ENCODE measurements around the gene RNU1-3.
"Not testable (repeated sequence)": the region's sequence is repeated elsewhere in the genome, so short reads cannot be mapped to it uniquely, and the experiment has no call there.

The RNU1-3 gene

DNA sequence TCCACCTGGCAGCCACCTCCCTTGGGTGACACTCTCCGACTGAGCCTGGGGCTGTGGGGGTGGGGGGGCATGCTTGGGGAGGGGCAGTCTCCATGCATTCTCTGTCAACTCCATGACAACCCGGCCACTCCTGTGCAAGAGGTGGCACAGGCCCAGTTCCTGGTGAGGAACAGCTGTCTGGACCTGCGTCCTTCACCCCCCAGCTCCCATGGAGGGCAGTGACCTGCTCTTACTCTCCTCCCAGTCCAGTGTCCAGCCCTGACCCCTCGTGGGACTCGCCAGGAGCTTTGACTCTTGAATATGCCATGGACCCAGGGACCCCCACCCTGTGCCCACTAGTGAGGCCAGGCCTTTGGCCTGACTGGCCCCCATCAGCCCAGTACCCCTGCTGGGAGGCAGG is 35.5 kb upstream of the RNU1-3 start:
- not testable (repeated sequence) for H3K27ac ChIP-seq (ENCODE audit: low read depth, low read length, poor library complexity, severe bottlenecking); H2AFZ ChIP-seq (ENCODE audit: low read length); H3K9me2 ChIP-seq (ENCODE audit: low read depth, low read length); H3K79me2 ChIP-seq (ENCODE audit: insufficient read depth, low read length); H3K4me3 ChIP-seq (ENCODE audit: low read depth, low read length, poor library complexity, severe bottlenecking); H3K9me3 ChIP-seq (ENCODE audit: low read length); H3K36me3 ChIP-seq (ENCODE audit: insufficient read depth, low read length); H3F3A ChIP-seq (ENCODE audit: insufficient read depth, low read length); H3K9ac ChIP-seq (ENCODE audit: low read length); H3K4me1 ChIP-seq (ENCODE audit: insufficient read depth, low read length, severe bottlenecking); H4K20me1 ChIP-seq (ENCODE audit: insufficient read depth, low read length); H3K27me3 ChIP-seq (ENCODE audit: insufficient read depth, low read length); H3K4me2 ChIP-seq (ENCODE audit: low read length)

DNA sequence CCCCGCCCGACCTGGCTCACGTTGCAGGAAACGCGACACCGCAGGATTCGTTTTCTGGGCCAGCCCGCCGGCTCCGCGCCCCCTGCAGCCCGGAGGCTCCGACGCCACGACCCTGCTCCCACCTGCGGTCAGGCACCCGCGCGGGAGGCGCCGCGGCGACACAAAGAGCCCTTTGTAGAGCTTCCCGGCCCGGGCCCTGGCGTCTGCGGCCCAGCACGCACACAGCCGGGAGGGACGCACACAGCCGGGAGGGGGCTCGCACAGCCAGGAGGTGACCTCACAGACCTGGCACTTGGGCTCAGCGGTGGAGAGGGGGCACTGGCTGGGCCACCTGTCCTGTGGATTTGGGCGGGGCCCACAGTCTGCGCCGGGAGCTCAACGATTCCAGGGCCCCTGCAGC is 34.4 kb upstream of the RNU1-3 start:
- H3K36me3 ChIP-seq (ENCODE audit: insufficient read depth, low read length); H3F3A ChIP-seq (ENCODE audit: insufficient read depth, low read length); H3K4me3 ChIP-seq (ENCODE audit: low read depth, low read length, poor library complexity, severe bottlenecking); H3K27me3 ChIP-seq (ENCODE audit: insufficient read depth, low read length); H3K9me2 ChIP-seq (ENCODE audit: low read depth, low read length); H2AFZ ChIP-seq (ENCODE audit: low read length); H3K79me2 ChIP-seq (ENCODE audit: insufficient read depth, low read length); H3K9ac ChIP-seq (ENCODE audit: low read length); H3K4me2 ChIP-seq (ENCODE audit: low read length); H4K20me1 ChIP-seq (ENCODE audit: insufficient read depth, low read length); H3K4me1 ChIP-seq (ENCODE audit: insufficient read depth, low read length, severe bottlenecking); H3K9me3 ChIP-seq (ENCODE audit: low read length); H3K27ac ChIP-seq (ENCODE audit: low read depth, low read length, poor library complexity, severe bottlenecking): not testable (repeated sequence)

DNA sequence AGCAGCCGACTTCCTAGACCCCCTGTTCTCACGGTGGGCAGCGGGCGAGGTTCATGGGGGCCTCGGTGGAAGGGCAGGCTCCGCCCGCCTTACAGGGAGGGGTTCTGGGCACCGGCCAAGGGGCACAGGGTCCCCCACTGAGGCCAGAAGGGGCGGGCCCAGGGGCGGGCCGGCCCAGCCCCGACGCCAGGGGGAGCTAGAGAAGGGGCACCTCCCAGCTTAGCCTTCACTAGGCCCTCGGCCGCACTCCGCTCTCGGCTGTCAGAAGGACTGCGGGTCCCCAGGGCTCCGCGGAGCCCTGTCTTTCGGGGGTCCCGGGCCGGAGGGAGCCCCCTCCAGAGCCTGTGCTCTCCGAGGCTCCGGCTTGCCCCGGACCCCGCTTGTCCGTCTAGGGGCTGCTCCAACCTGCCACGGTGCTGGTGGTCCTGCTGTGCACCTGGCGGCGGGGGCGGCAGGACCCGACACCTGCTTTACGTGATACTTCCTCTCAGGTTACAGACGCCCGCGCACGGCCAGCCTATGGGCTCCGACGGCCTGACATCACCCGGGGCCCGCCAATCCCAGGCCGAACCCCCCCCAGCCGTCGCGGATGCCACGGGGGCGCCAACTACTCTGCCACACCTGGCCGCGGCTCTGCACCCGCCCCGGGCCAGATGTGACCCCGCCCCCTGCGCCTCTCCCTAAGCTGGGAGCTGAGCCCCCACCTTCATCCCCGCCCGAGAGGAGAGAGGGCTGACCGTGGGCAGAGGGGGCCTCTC is 33.6 kb upstream of the RNU1-3 start:
- H2AFZ ChIP-seq (ENCODE audit: low read length); H3K27ac ChIP-seq (ENCODE audit: low read depth, low read length, poor library complexity, severe bottlenecking); H4K20me1 ChIP-seq (ENCODE audit: insufficient read depth, low read length); H3K4me2 ChIP-seq (ENCODE audit: low read length); H3K9me3 ChIP-seq (ENCODE audit: low read length); H3F3A ChIP-seq (ENCODE audit: insufficient read depth, low read length); H3K9ac ChIP-seq (ENCODE audit: low read length); H3K4me3 ChIP-seq (ENCODE audit: low read depth, low read length, poor library complexity, severe bottlenecking); H3K4me1 ChIP-seq (ENCODE audit: insufficient read depth, low read length, severe bottlenecking); H3K36me3 ChIP-seq (ENCODE audit: insufficient read depth, low read length); H3K79me2 ChIP-seq (ENCODE audit: insufficient read depth, low read length); H3K27me3 ChIP-seq (ENCODE audit: insufficient read depth, low read length); H3K9me2 ChIP-seq (ENCODE audit: low read depth, low read length): not testable (repeated sequence)

DNA sequence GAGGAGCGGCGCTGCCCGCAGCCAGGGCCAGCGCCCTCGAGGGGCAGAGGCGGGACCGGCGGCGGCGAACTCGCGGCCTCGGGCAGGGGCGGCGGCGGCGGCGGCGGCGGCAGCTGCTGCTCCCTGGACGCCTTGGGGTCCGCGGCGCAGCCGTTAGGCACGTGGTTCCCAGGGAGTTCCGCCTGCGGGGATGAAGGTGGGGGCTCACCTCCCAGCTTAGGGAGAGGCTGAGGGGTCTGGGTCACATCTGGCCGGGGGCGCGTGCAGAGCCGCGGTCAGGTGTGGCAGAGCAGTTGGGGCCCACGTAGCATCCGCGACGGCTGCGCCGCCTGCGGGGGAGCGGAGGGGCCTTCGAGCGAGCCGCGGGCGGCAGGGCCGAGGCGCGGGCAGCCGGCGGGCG is 32.7 kb upstream of the RNU1-3 start:
- H2AFZ ChIP-seq (ENCODE audit: low read length); H3F3A ChIP-seq (ENCODE audit: insufficient read depth, low read length); H3K4me3 ChIP-seq (ENCODE audit: low read depth, low read length, poor library complexity, severe bottlenecking); H3K9ac ChIP-seq (ENCODE audit: low read length); H3K4me2 ChIP-seq (ENCODE audit: low read length); H3K36me3 ChIP-seq (ENCODE audit: insufficient read depth, low read length); H3K27me3 ChIP-seq (ENCODE audit: insufficient read depth, low read length); H3K4me1 ChIP-seq (ENCODE audit: insufficient read depth, low read length, severe bottlenecking); H3K27ac ChIP-seq (ENCODE audit: low read depth, low read length, poor library complexity, severe bottlenecking); H3K9me2 ChIP-seq (ENCODE audit: low read depth, low read length); H3K9me3 ChIP-seq (ENCODE audit: low read length); H4K20me1 ChIP-seq (ENCODE audit: insufficient read depth, low read length); H3K79me2 ChIP-seq (ENCODE audit: insufficient read depth, low read length): not testable (repeated sequence)

DNA sequence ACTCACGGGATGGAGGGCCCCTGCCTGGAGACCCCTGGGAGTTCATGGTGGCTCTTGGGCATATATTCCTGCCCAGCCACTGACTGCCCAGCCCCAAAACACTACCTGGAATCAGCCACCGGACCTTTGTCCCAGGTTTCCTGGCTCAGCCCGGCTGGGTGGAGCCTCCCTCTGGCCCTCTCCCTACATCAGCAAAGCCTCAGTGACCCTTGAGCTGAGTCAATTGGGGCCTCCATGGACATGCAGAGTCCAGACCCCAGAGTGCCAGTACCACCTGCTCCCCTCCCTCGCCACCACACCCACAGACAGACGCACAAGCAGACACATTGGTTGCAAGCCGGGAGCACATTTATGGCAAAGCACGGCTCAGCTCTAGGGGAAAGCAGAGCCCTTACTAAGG is 30.4 kb upstream of the RNU1-3 start:
- H2AFZ ChIP-seq (ENCODE audit: low read length); H3K79me2 ChIP-seq (ENCODE audit: insufficient read depth, low read length); H3K9me2 ChIP-seq (ENCODE audit: low read depth, low read length); H3K9me3 ChIP-seq (ENCODE audit: low read length); H3F3A ChIP-seq (ENCODE audit: insufficient read depth, low read length); H3K4me3 ChIP-seq (ENCODE audit: low read depth, low read length, poor library complexity, severe bottlenecking); H3K4me1 ChIP-seq (ENCODE audit: insufficient read depth, low read length, severe bottlenecking); H3K9ac ChIP-seq (ENCODE audit: low read length); H4K20me1 ChIP-seq (ENCODE audit: insufficient read depth, low read length); H3K27ac ChIP-seq (ENCODE audit: low read depth, low read length, poor library complexity, severe bottlenecking); H3K4me2 ChIP-seq (ENCODE audit: low read length); H3K36me3 ChIP-seq (ENCODE audit: insufficient read depth, low read length); H3K27me3 ChIP-seq (ENCODE audit: insufficient read depth, low read length): not testable (repeated sequence)

DNA sequence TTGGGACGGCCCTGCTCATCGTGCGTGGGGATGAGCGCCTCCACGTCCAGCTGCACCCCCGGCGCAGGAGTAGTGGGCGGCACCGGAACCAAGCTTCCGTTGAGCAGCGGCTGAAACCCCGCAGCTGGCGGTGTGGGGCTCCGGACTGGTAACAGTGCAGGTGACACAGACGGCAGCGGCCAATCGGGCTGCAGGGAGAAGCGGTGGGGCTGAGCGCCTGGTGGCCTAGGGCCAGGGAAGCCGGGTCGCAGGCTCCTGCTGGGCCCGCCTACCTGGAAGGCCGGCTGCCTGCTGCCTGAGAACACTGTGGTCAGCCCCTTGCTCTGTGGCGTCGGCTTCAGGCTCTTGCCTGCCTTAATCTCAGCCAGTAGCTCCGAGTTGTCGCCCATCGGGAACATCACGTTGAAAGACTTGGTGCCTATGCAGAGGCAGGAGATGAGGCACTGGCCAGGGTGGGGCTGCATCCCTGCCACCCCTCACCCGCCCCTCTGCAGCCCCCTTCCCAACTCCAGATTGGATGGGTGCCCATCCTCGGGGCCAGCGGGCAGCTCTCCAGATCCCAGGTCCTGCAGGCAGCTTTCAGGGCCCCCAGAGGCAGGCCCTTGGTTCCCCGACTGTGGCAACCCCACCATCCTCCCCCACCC is 29.9 kb upstream of the RNU1-3 start:
- H3F3A ChIP-seq (ENCODE audit: insufficient read depth, low read length); H3K9me3 ChIP-seq (ENCODE audit: low read length); H3K4me1 ChIP-seq (ENCODE audit: insufficient read depth, low read length, severe bottlenecking); H3K79me2 ChIP-seq (ENCODE audit: insufficient read depth, low read length); H2AFZ ChIP-seq (ENCODE audit: low read length); H3K4me2 ChIP-seq (ENCODE audit: low read length); H3K9me2 ChIP-seq (ENCODE audit: low read depth, low read length); H3K27ac ChIP-seq (ENCODE audit: low read depth, low read length, poor library complexity, severe bottlenecking); H3K9ac ChIP-seq (ENCODE audit: low read length); H3K4me3 ChIP-seq (ENCODE audit: low read depth, low read length, poor library complexity, severe bottlenecking); H3K36me3 ChIP-seq (ENCODE audit: insufficient read depth, low read length); H4K20me1 ChIP-seq (ENCODE audit: insufficient read depth, low read length); H3K27me3 ChIP-seq (ENCODE audit: insufficient read depth, low read length): not testable (repeated sequence)

DNA sequence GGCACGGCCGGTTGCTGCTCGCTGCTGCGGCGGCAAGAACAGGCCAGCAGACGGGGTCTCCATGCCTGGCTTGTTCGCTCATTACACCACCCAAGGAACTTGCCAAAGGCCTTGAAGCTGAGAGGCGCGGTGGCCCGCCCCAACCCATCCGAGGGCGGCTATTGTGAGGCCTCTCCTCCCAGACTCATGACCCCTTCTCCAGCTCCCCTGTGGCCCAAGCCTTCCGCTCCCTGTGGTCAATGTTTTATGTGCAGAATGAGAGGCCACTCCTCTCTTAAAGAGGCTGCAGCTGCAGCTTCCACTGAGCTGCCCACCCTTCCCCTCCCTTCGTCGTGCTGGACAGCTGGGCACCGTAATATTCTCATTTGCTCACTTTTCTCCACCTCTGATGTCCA is 27.6 kb upstream of the RNU1-3 start:
- not testable (repeated sequence) for H3K9me3 ChIP-seq (ENCODE audit: low read length); H3K27me3 ChIP-seq (ENCODE audit: insufficient read depth, low read length); H3K27ac ChIP-seq (ENCODE audit: low read depth, low read length, poor library complexity, severe bottlenecking); H3K4me2 ChIP-seq (ENCODE audit: low read length); H3K4me1 ChIP-seq (ENCODE audit: insufficient read depth, low read length, severe bottlenecking); H3K9me2 ChIP-seq (ENCODE audit: low read depth, low read length); H3K4me3 ChIP-seq (ENCODE audit: low read depth, low read length, poor library complexity, severe bottlenecking); H2AFZ ChIP-seq (ENCODE audit: low read length); H3K9ac ChIP-seq (ENCODE audit: low read length); H3F3A ChIP-seq (ENCODE audit: insufficient read depth, low read length); H3K79me2 ChIP-seq (ENCODE audit: insufficient read depth, low read length); H4K20me1 ChIP-seq (ENCODE audit: insufficient read depth, low read length); H3K36me3 ChIP-seq (ENCODE audit: insufficient read depth, low read length)

Measured in OCI-LY1 (cell line).